Hepatocyte (in vitro differentiated cells): ENCODE results near the gene NPR3. TPM values are rescaled to one million over a fixed set of nuclear protein-coding genes. Genes with fewer than 3 reads are reported as not detected.

Experiments
- DNase-seq: peaks from one replicate; pipeline ENCODE4 v3.0.0-alpha.2; 2016; ENCODE audit warnings: low spot score
- H2AFZ ChIP-seq: fragments of 200-600 bp; sonication (generic); 2 replicates; pipeline ENCODE4 v1.6.0; 2016; ENCODE audit warnings: antibody characterized with exemption, mild to moderate bottlenecking
- H3K27ac ChIP-seq: fragments of 200-600 bp; sonication (generic); 2 replicates; pipeline ENCODE4 v1.5.1; 2016; ENCODE audit warnings: mild to moderate bottlenecking
- H3K27me3 ChIP-seq: fragments of 200-600 bp; sonication (generic); 2 replicates; pipeline ENCODE4 v1.6.1; 2016
- H3K36me3 ChIP-seq: fragments of 200-600 bp; sonication (generic); replicated peaks from 2 replicates; pipeline ENCODE4 v1.5.1; 2016; ENCODE audit warnings: low read depth; ENCODE audit not compliant: insufficient read depth
- H3K4me1 ChIP-seq: fragments of 200-600 bp; sonication (generic); 2 replicates; pipeline ENCODE4 v1.5.1; 2016; ENCODE audit warnings: mild to moderate bottlenecking, moderate library complexity; ENCODE audit not compliant: insufficient read depth
- H3K4me2 ChIP-seq: fragments of 200-600 bp; sonication (generic); 2 replicates; pipeline ENCODE4 v1.6.0; 2016
- H3K4me3 ChIP-seq: fragments of 200-600 bp; sonication (generic); 2 replicates; pipeline ENCODE4 v1.5.1; 2016; ENCODE audit warnings: mild to moderate bottlenecking
- H3K79me2 ChIP-seq: fragments of 200-600 bp; sonication (generic); 2 replicates; pipeline ENCODE4 v1.6.0; 2017; ENCODE audit warnings: mild to moderate bottlenecking
- H3K9me2 ChIP-seq: fragments of 200-600 bp; sonication (generic); replicated peaks from 2 replicates; pipeline ENCODE4 v1.6.0; 2017; ENCODE audit warnings: mild to moderate bottlenecking; ENCODE audit not compliant: insufficient read depth
- H3K9me3 ChIP-seq: fragments of 200-600 bp; sonication (generic); 2 replicates; pipeline ENCODE4 v1.5.1; 2016; ENCODE audit warnings: low read depth, mild to moderate bottlenecking
- H4K20me1 ChIP-seq: fragments of 200-600 bp; sonication (generic); 2 replicates; pipeline ENCODE4 v1.6.0; 2016; ENCODE audit warnings: mild to moderate bottlenecking; ENCODE audit not compliant: insufficient read depth, poor library complexity, severe bottlenecking
- EZH2 ChIP-seq: fragments of 200-600 bp; sonication (generic); IDR thresholded peaks from 2 replicates; pipeline ENCODE4 v1.6.1; 2016; ENCODE audit warnings: antibody characterized with exemption, mild to moderate bottlenecking, borderline replicate concordance
- EZH2phosphoT487 ChIP-seq: fragments of 200-600 bp; sonication (generic); IDR thresholded peaks from one replicate; pipeline ENCODE4 v1.6.1; 2018; ENCODE audit warnings: antibody characterized with exemption, mild to moderate bottlenecking, low read depth, moderate library complexity; ENCODE audit not compliant: unreplicated experiment, severe bottlenecking
- WGBS: methylation state at CpG from one replicate; pipeline ENCODE4 v1.1.6; 2016; ENCODE audit warnings: low lambda C conversion rate; ENCODE audit errors: missing lambda C conversion rate; 5-methylcytosine and 5-hydroxymethylcytosine counted together
- polyA plus RNA-seq: library from polyadenylated mRNA; unstranded; fragments of >200 nt; fragmentation: Nextera tagmentation; extraction: Ambion mirVana; gene quantifications from 2 replicates; pipeline ENCODE4 v1.2.1, GENCODE V29; 2016
- total RNA-seq: library from RNA; depleted of rRNA; stranded (reverse); fragments of >200 nt; gene quantifications from 2 replicates; pipeline ENCODE4 v1.2.3, GENCODE V29; 2014
- TF ChIP-seq, protein P1 (sequence below): fragments of 200-600 bp; sonication (generic); IDR thresholded peaks from 2 replicates; pipeline ENCODE4 v1.5.1; 2016; ENCODE audit warnings: antibody characterized with exemption, mild to moderate bottlenecking; ENCODE audit not compliant: poor library complexity

Gene NPR3
- total and polyA plus RNA-seq, 2 experiments from 2014 or later, result 3.6 to 20.0 TPM

DNA sequence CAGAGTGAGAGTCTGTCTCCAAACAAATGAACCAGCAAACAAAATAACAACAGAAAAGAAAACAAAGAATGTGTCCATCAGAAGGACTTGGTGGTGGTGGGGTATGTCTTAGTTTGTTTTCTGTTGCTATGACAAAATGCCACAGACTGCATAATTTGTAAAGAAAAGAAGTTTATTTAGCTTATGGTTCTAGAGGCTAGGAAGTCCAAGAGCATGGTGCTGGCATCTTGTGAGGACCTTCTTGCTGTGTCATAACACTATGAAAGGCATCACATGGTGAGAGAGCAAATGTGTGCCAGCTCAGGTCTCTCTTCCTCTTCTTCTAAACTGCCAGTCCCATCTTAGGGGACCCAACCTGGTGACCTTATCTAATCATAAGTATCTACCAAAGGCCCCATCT, 10.5 kb downstream of the NPR3 start:
- H3K36me3 ChIP-seq, result no peaks in the 10 kb centered on the region
- H3K4me3 ChIP-seq, result no peak overlapping the region
- no peaks in the 10 kb centered on the region for H3K4me1 ChIP-seq
- TF ChIP-seq, protein P1, sequence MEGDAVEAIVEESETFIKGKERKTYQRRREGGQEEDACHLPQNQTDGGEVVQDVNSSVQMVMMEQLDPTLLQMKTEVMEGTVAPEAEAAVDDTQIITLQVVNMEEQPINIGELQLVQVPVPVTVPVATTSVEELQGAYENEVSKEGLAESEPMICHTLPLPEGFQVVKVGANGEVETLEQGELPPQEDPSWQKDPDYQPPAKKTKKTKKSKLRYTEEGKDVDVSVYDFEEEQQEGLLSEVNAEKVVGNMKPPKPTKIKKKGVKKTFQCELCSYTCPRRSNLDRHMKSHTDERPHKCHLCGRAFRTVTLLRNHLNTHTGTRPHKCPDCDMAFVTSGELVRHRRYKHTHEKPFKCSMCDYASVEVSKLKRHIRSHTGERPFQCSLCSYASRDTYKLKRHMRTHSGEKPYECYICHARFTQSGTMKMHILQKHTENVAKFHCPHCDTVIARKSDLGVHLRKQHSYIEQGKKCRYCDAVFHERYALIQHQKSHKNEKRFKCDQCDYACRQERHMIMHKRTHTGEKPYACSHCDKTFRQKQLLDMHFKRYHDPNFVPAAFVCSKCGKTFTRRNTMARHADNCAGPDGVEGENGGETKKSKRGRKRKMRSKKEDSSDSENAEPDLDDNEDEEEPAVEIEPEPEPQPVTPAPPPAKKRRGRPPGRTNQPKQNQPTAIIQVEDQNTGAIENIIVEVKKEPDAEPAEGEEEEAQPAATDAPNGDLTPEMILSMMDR, result no peak
- no peak for TF ChIP-seq EZH2
- TF ChIP-seq EZH2phosphoT487, result no peak
- no peaks in the 10 kb centered on the region for H3K9me2 ChIP-seq
- no peaks in the 10 kb centered on the region for H4K20me1 ChIP-seq
- H3K27ac ChIP-seq, result no peak overlapping the region
- no peak for DNase-seq
- peaks cover 11% of the 10 kb centered on the region for H3K27me3 ChIP-seq
- no peaks in the 10 kb centered on the region for H3K9me3 ChIP-seq
- H3K79me2 ChIP-seq, result no peaks in the 10 kb centered on the region
- H3K4me2 ChIP-seq, result no peak overlapping the region
- no peak overlapping the region for H2AFZ ChIP-seq

DNA sequence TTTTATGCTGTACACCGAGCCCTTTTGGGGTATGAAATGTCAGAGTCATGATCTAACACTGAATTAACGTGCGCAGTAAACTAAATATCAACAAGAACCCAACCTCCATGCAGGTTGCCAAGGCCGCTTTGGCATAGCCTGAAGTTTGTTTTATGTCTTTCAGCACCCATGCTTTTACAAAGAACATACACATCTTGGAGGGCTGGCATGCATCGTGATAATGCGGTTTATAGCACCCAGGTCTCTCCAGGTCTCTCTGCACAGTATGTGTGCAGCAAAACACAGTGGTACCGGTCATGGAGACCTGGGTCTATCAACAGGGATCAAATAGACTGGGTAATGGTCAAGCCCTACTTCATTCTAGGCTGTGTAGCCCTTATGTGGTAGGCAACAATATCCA, 11.8 kb downstream of the NPR3 start:
- no peak overlapping the region for H3K4me2 ChIP-seq
- no peak overlapping the region for H3K27ac ChIP-seq
- no peaks in the 10 kb centered on the region for H4K20me1 ChIP-seq
- no peaks in the 10 kb centered on the region for H3K9me2 ChIP-seq
- no peak overlapping the region for H3K4me3 ChIP-seq
- DNase-seq, result no peak
- no peak overlapping the region for H2AFZ ChIP-seq
- 92% methylated on average over 7 of the region's 7 CpGs for WGBS
- no peaks in the 10 kb centered on the region for H3K79me2 ChIP-seq
- H3K4me1 ChIP-seq, result no peaks in the 10 kb centered on the region
- H3K27me3 ChIP-seq, result peaks cover 11% of the 10 kb centered on the region
- TF ChIP-seq EZH2 (no peak), EZH2phosphoT487 (no peak)
- TF ChIP-seq, protein P1, result no peak
- no peaks in the 10 kb centered on the region for H3K36me3 ChIP-seq
- no peaks in the 10 kb centered on the region for H3K9me3 ChIP-seq

DNA sequence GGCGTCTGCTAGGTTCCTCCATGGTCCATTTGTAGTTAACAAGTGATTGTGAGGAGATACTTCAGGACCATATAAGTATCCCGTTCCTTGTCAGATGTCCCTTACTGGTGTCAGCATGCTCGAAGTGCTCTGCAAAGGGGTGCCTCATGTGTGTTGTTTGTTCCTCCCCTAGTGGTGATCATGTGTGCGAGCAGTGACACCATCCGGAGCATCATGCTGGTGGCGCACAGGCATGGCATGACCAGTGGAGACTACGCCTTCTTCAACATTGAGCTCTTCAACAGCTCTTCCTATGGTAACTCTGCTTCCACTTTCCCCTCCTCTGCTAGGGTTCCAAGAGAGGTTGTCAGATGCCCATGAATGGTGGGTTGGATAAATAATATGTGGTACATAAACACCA, 13.4 kb downstream of the NPR3 start:
- Histone ChIP-seq H3K4me3 (no peak overlapping the region), H3K4me2 (no peak overlapping the region)
- WGBS, result 94% methylated on average over 7 of the region's 7 CpGs

More for the DNA sequence above, 13.4 kb downstream of the NPR3 start:
- Histone ChIP-seq H3K79me2 (no peaks in the 10 kb centered on the region), H3K27me3 (peaks cover 11% of the 10 kb centered on the region), H3K9me2 (no peaks in the 10 kb centered on the region), H3K36me3 (no peaks in the 10 kb centered on the region), H3K4me1 (no peaks in the 10 kb centered on the region), H2AFZ (no peak overlapping the region), H4K20me1 (no peaks in the 10 kb centered on the region), H3K27ac (no peak overlapping the region), H3K9me3 (no peaks in the 10 kb centered on the region)
- no peak for DNase-seq
- TF ChIP-seq EZH2, result no peak
- TF ChIP-seq, protein P1, result no peak
- TF ChIP-seq EZH2phosphoT487, result no peak
